22Rv1 (cell line): ENCODE data around the gene LRRN3.

Experiments
- H3K27ac ChIP-seq: fragments of 450-650 bp; 2 replicates; pipeline ENCODE4 v1.5.1; 2017
- ZFX ChIP-seq: fragments of 450-650 bp; IDR thresholded peaks from 2 replicates; pipeline ENCODE4 v1.6.1; 2017; ENCODE audit warnings: antibody characterized with exemption, borderline replicate concordance
- TF ChIP-seq, protein P1 (sequence below): fragments of 450-650 bp; IDR thresholded peaks from 2 replicates; pipeline ENCODE4 v1.5.1; 2017; ENCODE audit warnings: mild to moderate bottlenecking

Gene LRRN3

GRCh38 chr7:111140091-111140865 lies 49.4 kb downstream of the LRRN3 start:
- no peak for TF ChIP-seq ZFX
- TF ChIP-seq, protein P1, sequence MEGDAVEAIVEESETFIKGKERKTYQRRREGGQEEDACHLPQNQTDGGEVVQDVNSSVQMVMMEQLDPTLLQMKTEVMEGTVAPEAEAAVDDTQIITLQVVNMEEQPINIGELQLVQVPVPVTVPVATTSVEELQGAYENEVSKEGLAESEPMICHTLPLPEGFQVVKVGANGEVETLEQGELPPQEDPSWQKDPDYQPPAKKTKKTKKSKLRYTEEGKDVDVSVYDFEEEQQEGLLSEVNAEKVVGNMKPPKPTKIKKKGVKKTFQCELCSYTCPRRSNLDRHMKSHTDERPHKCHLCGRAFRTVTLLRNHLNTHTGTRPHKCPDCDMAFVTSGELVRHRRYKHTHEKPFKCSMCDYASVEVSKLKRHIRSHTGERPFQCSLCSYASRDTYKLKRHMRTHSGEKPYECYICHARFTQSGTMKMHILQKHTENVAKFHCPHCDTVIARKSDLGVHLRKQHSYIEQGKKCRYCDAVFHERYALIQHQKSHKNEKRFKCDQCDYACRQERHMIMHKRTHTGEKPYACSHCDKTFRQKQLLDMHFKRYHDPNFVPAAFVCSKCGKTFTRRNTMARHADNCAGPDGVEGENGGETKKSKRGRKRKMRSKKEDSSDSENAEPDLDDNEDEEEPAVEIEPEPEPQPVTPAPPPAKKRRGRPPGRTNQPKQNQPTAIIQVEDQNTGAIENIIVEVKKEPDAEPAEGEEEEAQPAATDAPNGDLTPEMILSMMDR: no peak
- no peak overlapping the region for H3K27ac ChIP-seq

GRCh38 chr7:111145472-111145871 lies 54.5 kb downstream of the LRRN3 start:
- TF ChIP-seq ZFX: no peak
- no peak overlapping the region for H3K27ac ChIP-seq

- no peak for TF ChIP-seq ZFX
- TF ChIP-seq, protein P1: no peak
- no peak overlapping the region for H3K27ac ChIP-seq
Measured at GRCh38 chr7:111146136-111146535, 55.2 kb downstream of the LRRN3 start.

GRCh38 chr7:111147708-111148533 lies 57.0 kb downstream of the LRRN3 start:
- no peak overlapping the region for H3K27ac ChIP-seq
- TF ChIP-seq, protein P1: no peak
- no peak for TF ChIP-seq ZFX

DNA sequence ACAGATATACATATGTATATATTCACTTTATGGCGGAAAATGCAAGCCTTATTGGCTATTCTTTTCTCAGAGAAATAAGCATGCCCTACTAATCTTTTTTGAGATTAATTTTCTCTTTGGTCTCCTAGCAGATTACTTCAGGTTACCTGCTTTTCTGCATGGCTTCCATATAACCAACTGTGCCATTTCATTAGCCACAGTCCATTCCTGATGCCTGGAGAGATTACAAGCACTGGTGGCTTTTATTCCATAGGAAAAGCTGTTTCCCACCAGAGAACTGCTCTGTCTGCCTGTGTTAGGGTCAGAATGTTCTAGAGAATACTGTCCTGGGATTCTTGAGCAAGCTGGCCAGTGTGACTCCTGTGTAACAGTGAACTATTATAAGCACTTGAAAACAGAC lies 59.8 kb downstream of the LRRN3 start:
- TF ChIP-seq ZFX: no peak
- TF ChIP-seq, protein P1: no peak
- no peak overlapping the region for H3K27ac ChIP-seq

- no peak overlapping the region for H3K27ac ChIP-seq
- no peak for TF ChIP-seq ZFX
- TF ChIP-seq, protein P1: no peak
Measured at GRCh38 chr7:111159426-111159825, 68.5 kb downstream of the LRRN3 start.

- no peak overlapping the region for H3K27ac ChIP-seq
- TF ChIP-seq ZFX: no peak
- TF ChIP-seq, protein P1: no peak
Measured at GRCh38 chr7:111160297-111160696, 69.4 kb downstream of the LRRN3 start.
